Nucleus accumbens (tissue), 56 donors: ENCODE data around the gene YIPF4.
"Not testable (repeated sequence)": the region's sequence is repeated elsewhere in the genome, so short reads cannot be mapped to it uniquely, and the experiment has no call there.

Source experiments
- DNase-seq, 56 donors: peaks; one replicate each; lab custom pipeline; 2025; lab: John Stamatoyannopoulos, UW

YIPF4 gene

GRCh38 chr2:32277674-32278477 is at the start of gene YIPF4:
TSS of gene YIPF4 (plus strand) at chr2:32277904. CDS start at chr2:32278156, 252 bp downstream.
- peak in 54 of 56 donors; percentile 39 to 93 (median 80) for DNase-seq

DNA sequence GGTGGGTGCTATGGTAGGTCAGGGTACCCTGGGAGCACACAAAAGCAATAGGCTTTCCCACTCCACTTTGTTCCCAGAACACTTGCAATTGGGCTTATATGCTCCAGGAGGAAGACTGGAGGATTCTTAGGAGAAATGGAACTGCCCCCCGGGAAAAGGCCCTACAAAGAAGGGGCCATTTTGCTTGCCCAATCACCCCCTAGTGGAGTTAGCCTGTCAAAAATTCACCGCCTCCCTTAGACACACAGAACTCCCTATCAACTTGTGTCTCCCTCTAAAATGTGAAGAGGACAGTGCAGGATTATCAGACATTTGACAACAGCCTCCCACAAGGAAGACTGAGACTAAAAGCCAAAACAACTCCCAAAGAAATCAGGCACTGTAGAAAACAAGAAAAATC is 49.5 kb upstream of the YIPF4 start:
- no peak for DNase-seq

DNA sequence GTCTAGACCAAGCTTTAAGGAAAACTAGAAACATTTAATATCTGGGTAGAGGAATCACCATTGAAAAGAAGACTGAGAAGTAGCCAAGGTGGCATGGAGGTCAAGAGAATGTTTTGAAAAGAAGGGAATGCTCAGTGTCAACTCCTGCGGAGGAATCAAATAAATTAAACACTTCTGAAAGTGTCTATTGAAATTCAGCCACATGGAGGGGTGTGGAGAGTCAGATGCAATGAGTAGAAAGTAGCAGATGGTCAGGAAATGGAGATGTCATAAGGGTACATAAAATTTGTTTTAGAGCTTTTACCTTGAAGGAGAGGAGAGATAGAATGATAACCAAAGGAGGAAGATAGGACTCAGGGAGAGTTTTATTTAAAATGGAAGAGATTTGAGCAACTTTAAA is 48.1 kb upstream of the YIPF4 start:
- DNase-seq = no peak

- DNase-seq = no peak
These were observed 45.7 kb upstream of the YIPF4 start for GRCh38 chr2:32231959-32232358.

GRCh38 chr2:32235315-32235714 is 42.4 kb upstream of the YIPF4 start:
- DNase-seq = no peak

DNA sequence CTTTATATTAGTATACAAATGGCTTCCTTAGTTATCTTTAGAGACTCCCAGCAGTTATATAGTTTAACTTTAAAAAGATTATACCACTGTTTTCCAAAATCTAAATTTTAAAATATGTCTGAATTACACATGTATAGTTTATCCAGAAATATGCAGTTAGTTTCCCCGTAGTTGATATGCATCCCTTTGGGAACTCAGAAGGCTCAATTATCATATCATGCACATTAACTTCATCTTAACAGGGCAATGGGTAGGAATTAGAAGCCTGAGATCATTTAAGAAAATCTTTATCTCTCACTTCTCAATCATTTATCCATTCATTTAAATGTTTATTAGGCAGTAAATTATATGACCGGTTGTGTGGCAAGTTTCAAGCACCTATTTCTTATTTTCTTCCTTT is 40.2 kb upstream of the YIPF4 start:
- DNase-seq = no peak

- no peak for DNase-seq
These were observed 39.7 kb upstream of the YIPF4 start for GRCh38 chr2:32237996-32238395.

DNA sequence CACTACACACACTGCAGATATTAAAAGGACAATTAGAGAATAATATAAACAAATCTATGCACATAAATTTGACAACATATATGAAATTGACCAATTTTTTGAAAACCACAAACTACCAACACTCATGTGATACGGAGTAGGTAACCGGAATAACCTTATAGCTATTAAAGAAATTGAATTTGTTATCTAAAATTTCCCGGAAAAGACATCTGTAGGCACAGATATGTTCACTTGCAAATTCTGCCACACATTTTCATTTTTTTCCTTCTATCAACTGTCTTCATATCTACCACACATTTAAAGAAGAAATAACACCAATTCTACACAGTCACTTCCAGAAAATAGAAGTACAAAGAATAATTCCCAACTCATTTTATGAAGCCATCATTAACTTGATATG is 35.4 kb upstream of the YIPF4 start:
- DNase-seq = no peak

DNA sequence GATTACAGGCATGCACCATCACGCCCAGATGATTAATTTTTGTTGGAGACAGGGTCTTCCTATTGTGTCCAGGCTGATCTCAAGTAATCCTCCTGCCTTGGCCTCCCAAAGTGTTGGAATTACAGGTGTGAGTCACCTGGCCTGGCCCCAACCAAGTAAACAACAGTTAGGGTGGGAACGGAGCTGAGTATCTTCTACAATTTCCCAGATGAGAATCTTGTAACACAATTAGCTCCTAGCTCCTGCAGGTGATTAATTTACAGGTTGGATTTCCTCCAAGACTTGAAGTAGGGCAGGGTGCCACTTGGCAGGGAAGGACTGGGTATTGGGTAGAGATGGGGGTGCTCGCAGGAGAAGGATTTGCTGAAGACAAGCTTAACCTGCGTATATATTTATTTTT is 30.8 kb upstream of the YIPF4 start:
- no peak for DNase-seq

DNA sequence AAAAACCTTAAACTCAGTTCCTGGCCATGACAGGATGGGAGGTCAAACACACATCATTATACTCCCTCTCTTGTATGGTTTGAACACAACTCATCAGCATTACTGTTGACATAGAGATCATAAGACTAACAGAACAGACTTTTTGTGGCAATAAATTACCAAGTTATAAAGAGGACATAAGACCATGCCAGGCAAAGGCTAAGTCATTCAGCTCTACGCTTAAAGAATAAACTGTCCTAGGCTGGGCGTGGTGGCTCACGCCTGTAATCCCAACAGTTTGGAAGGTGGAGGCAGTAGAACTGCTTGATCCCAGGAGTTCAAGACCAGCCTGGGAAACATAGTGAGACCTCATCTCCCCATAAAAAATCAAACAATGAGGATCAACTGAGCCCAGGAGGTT is 29.4 kb upstream of the YIPF4 start:
- no peak for DNase-seq

GRCh38 chr2:32249731-32250236 is 27.9 kb upstream of the YIPF4 start:
- DNase-seq = no peak

DNA sequence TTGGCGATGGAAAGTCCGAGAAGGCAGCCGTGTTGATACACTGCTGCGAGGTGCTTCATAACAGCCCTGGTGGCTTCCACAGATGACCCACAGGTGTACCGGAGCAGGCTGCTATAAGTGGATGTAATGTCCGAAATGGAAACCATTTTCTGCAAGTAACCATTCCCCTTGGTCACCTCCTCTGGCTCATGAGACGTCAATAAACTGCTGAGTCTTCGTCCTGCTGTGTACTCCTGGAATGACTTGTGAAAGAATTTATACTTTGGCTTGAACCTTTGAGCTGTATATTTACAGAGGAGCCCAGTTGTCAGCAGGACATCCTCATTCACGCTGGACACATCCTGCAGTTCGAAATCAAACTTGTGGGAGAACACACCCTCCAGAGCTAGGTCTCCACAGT is 27.4 kb upstream of the YIPF4 start:
- no peak for DNase-seq

- DNase-seq = no peak
These were observed 19.5 kb upstream of the YIPF4 start for GRCh38 chr2:32258242-32258641.

- no peak for DNase-seq
These were observed 17.3 kb upstream of the YIPF4 start for GRCh38 chr2:32260376-32260775.

- DNase-seq = peak in 1 of 56 donors; percentile 2
These were observed 15.6 kb upstream of the YIPF4 start for GRCh38 chr2:32262105-32262504.

DNA sequence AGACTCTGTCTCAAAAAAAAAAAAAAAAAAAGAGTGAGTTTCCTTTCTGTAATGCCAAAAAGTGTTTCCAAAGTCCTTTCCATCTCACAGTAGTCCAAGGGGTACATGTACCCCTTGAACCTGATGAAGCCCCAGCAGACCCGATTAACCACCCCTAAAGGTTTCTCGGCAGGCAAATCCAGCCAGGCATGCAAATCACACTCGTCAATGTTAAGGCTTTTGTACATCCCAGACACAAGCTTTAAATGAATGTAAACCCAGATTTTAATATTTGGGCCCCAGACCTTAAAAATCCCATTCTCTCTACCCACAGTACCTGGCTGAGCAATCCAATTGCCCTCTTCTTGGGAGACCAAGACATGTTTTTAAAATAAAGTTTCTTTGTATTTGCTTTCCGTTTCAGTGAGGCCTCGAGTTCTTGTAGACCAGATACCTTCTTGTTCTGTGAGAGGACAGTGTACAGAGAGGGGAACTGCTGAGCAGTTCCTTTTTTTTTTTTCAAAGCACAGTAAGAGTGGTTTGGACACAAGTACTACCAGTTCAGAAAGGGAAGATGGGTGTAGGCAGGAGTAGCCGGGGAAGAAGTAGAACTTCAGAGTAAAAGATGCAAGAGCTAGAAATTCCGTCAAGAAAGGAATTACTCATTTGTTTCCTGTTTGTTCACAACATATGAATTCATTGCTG is 13.1 kb upstream of the YIPF4 start, which contains the start of gene NLRC4:
Gene NLRC4, minus strand, starts transcription at position 465 of the 684 bp plus-strand sequence. CDS start 8,111 bp downstream, outside the sequence.
- peak in 1 of 56 donors; percentile 4 for DNase-seq

DNA sequence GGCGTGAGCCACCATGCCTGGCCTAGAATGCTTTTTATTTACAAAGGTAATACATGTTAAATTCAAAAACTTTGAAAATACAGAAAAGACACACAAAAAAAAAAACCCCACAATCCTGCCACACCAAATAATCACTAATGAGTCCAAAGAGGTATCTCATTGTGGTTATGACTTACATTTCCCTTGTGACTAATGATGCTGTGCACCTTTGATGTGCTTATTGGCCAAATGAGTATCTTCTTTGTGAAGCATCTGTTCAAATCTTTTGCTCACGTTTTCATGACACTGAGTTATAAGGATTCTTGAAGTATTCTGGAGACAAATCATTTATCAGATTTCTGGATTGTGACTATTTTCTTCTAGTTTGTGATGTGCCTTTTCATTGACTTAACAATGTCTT is 6.6 kb upstream of the YIPF4 start:
- DNase-seq = no peak

DNA sequence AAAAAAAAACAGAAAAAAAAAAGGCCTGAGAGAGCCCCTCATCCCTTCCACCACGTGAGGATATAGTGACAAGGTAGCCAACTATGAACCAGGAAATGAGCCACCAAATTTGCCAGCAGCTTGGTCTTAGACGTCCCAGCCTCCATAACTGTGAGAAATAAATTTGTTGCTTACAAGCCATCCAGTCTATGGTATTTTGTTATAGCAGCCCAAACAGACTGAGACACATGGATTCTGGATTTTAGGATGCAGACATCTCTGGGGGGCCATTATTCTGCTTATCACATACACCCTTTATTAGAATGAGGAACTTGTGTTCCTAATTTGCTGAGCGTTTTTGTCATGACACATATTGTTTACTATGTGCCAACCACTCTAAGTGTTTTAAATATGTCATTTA is 5.4 kb upstream of the YIPF4 start:
- no peak for DNase-seq

DNA sequence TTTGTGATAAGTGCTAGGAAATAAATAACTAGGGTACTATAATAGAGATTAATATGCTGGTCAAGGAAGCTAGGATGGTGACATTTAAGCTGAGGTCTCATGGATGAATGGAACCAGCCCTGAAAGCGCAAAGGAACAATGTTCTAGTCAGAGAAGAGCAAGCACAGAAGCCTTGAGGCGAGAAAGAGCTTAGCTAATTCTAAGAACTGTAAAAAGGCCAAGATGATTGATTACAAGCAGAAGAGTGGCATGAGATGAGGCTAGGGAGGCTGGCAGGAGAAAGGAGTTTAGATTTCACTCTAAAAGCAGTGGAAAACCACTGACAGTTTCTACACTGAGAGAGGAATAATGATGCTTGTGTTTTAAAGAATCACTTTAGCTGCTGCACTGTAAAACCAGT is 3.4 kb upstream of the YIPF4 start:
- DNase-seq = no peak

DNA sequence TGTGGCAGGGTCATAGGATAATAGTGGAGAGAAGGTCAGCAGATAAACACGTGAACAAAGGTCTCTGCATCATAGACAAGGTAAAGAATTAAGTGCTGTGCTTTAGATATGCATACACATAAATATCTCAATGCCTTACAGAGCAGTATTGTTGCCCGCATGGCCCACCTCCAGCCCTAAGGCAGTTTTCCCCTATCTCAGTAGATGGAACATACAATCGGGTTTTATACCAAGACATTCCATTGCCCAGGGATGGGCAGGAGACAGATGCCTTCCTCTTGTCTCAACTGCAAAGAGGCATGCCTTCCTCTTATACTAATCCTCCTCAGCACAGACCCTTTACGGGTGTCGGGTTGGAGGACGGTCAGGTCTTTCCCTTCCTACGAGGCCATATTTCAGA is 1.9 kb upstream of the YIPF4 start:
- DNase-seq = not testable (repeated sequence)

- no peak for DNase-seq
These were observed 386 bp upstream of the YIPF4 start for GRCh38 chr2:32277363-32277673.

- DNase-seq = no peak
These were observed 762 bp downstream of the YIPF4 start for GRCh38 chr2:32278478-32278853.
